Esophagus squamous epithelium (tissue), 5 donors: ENCODE results near the gene POLN. TPM values are rescaled to one million over a fixed set of nuclear protein-coding genes. Genes with fewer than 3 reads are reported as not detected.

Experiments
- DNase-seq: peaks from one replicate; lab custom pipeline; 2025; lab: John Stamatoyannopoulos, UW
- H3K27ac ChIP-seq, 4 donors: fragments of 200-600 bp; sonication (generic); one replicate each; pipeline ENCODE4 v1.5.1; 2016 to 2019; ENCODE audit warnings: mild to moderate bottlenecking in 1 of 4
- H3K27me3 ChIP-seq, 4 donors: fragments of 200-600 bp; sonication (generic); 1 replicate in 3 of 4; 2 replicates in 1 of 4; pipeline versions ENCODE4 v1.5.1 to v1.6.0; 2017 to 2021; ENCODE audit warnings: antibody characterized with exemption in 1 of 4
- H3K36me3 ChIP-seq, 3 donors: fragments of 200-600 bp; sonication (generic); one replicate each; pipeline ENCODE4 v1.5.1; 2016 to 2019
- H3K4me1 ChIP-seq, 3 donors: fragments of 200-600 bp; sonication (generic); one replicate each; pipeline ENCODE4 v1.5.1; 2017 to 2019
- H3K4me3 ChIP-seq, 4 donors: fragments of 200-600 bp; sonication (generic); 1 replicate in 3 of 4; 2 replicates in 1 of 4; pipeline ENCODE4 v1.5.1; 2016 to 2019; ENCODE audit warnings: mild to moderate bottlenecking in 2 of 4, moderate library complexity in 1 of 4
- H3K9me3 ChIP-seq, 3 donors: fragments of 200-600 bp; sonication (generic); one replicate each; pipeline ENCODE4 v1.5.1; 2016 to 2019
- CTCF ChIP-seq, 6 experiments: fragments of 450-650 bp in 4 of 6; fragments of 200-600 bp in 2 of 6; sonication (generic) in 2 of 6; IDR thresholded peaks; one replicate each; pipeline ENCODE4 v1.5.1; 2016 to 2019; ENCODE audit warnings: antibody characterized with exemption in 6 of 6, mild to moderate bottlenecking in 4 of 6, moderate library complexity in 4 of 6
- POLR2A ChIP-seq, 4 donors: fragments of 450-650 bp; IDR thresholded peaks; one replicate each; pipeline ENCODE4 v1.6.1; 2017; ENCODE audit warnings: antibody characterized with exemption in 4 of 4, mild to moderate bottlenecking in 4 of 4, moderate library complexity in 3 of 4
- WGBS, 2 donors: methylation state at CpG; one replicate each; pipeline ENCODE4 v1.1.5; 2018; 5-methylcytosine and 5-hydroxymethylcytosine counted together
- intact Hi-C: fragments of 100-400 bp; cut with DNase I; formaldehyde crosslinking; loops from one replicate; pipeline ENCODE4 v1.15.0; 2022
- total RNA-seq, 4 donors: library from RNA; depleted of rRNA; stranded (reverse); fragments of >200 nt; gene quantifications; one replicate each; pipeline ENCODE4 v1.1.0, GENCODE V29; 2016
- donor health status: DM: yes; HTN: yes; CAD: no.

POLN gene
- total RNA-seq, 4 donors from 2014 or later: 0.19 to 1.5 (median 1.2) TPM

GRCh38 chr4:2132438-2132837 lies 109.5 kb downstream of the POLN start:
- no peak for TF ChIP-seq CTCF (IDR thresholded peaks at IDR 0.05)
- TF ChIP-seq POLR2A (IDR thresholded peaks at IDR 0.05): no peak
- intact Hi-C loops: no loop called here
- Histone ChIP-seq H3K9me3 (peaks cover 0 to 21% (median 8%) of the 10 kb centered on the region in 3 donors), H3K4me1 (no peaks in the 10 kb centered on the region), H3K4me3 (no peak overlapping the region), H3K36me3 (no peaks in the 10 kb centered on the region), H3K27ac (no peak overlapping the region), H3K27me3 (no peaks in the 10 kb centered on the region)
- DNase-seq: no peak

- no peak for DNase-seq
- H3K9me3 ChIP-seq: peaks cover 0 to 13% (median 6%) of the 10 kb centered on the region in 3 donors
- no peaks in the 10 kb centered on the region for H3K36me3 ChIP-seq
- TF ChIP-seq CTCF (IDR thresholded peaks at IDR 0.05): no peak
- TF ChIP-seq POLR2A (IDR thresholded peaks at IDR 0.05): no peak
- no peaks in the 10 kb centered on the region for H3K27me3 ChIP-seq
- WGBS, 2 donors: 86% methylated on average over 15 to 17 of the region's 20 CpGs
- H3K27ac ChIP-seq: no peak overlapping the region
- intact Hi-C loops: no loop called here
- no peaks in the 10 kb centered on the region for H3K4me1 ChIP-seq
- no peak overlapping the region for H3K4me3 ChIP-seq
Measured at GRCh38 chr4:2127609-2128332, 114.2 kb downstream of the POLN start.

- 81 to 87% methylated on average over 21 to 22 of the region's 24 CpGs for whole genome bisulfite sequencing, 2 donors
- no peak overlapping the region for H3K27ac ChIP-seq
- H3K4me1 ChIP-seq: no peaks in the 10 kb centered on the region
- intact Hi-C loops: no loop called here
- H3K9me3 ChIP-seq: peaks cover 0 to under 1% (median 0%) of the 10 kb centered on the region in 3 donors
- H3K4me3 ChIP-seq: no peak overlapping the region
- TF ChIP-seq CTCF (IDR thresholded peaks at IDR 0.05) (no peak), POLR2A (IDR thresholded peaks at IDR 0.05) (no peak)
- no peak for DNase-seq
- H3K36me3 ChIP-seq: no peaks in the 10 kb centered on the region
- no peaks in the 10 kb centered on the region for H3K27me3 ChIP-seq
Measured at GRCh38 chr4:2126309-2127043, 115.4 kb downstream of the POLN start.

GRCh38 chr4:2125831-2126230 lies 116.1 kb downstream of the POLN start:
- WGBS, 2 donors: 70 to 76% methylated on average over 6 of the region's 6 CpGs
- Histone ChIP-seq H3K27ac (no peak overlapping the region), H3K4me3 (no peak overlapping the region), H3K36me3 (no peaks in the 10 kb centered on the region), H3K9me3 (no peaks in the 10 kb centered on the region), H3K4me1 (no peaks in the 10 kb centered on the region), H3K27me3 (no peaks in the 10 kb centered on the region)
- DNase-seq: no peak
- TF ChIP-seq CTCF (IDR thresholded peaks at IDR 0.05) (no peak), POLR2A (IDR thresholded peaks at IDR 0.05) (no peak)
- intact Hi-C loops: no loop called here

GRCh38 chr4:2125023-2125422 lies 116.9 kb downstream of the POLN start:
- H3K4me3 ChIP-seq: no peak overlapping the region
- TF ChIP-seq CTCF (IDR thresholded peaks at IDR 0.05) (no peak), POLR2A (IDR thresholded peaks at IDR 0.05) (no peak)
- no peak for DNase-seq
- H3K4me1 ChIP-seq: no peaks in the 10 kb centered on the region
- intact Hi-C loops: no loop called here
- no peaks in the 10 kb centered on the region for H3K36me3 ChIP-seq
- no peaks in the 10 kb centered on the region for H3K9me3 ChIP-seq
- no peak overlapping the region for H3K27ac ChIP-seq
- WGBS, 2 donors: 78 to 89% methylated on average over 4 of the region's 4 CpGs
- H3K27me3 ChIP-seq: no peaks in the 10 kb centered on the region
